ENCODE results near the gene MVB12B. TPM values are rescaled to one million over a fixed set of nuclear protein-coding genes. Genes with fewer than 3 reads are reported as not detected.

MVB12B gene
- total and polyA plus RNA-seq, 7 donors = 1.5 to 25.6 (median 11.6) TPM

- H3K4me3 ChIP-seq = no peak overlapping the region
- no peak for TF ChIP-seq CTCF (IDR thresholded peaks at IDR 0.05)
- intact Hi-C loops (cut with DNase I) = no loop called here
- 66 to 74% (median 68%) methylated on average over 14 of the region's 14 CpGs for WGBS, 3 donors
- H3K36me3 ChIP-seq (ENCODE audit: insufficient read depth in 1 of 2, low read depth in 1 of 2) = no peaks in the 10 kb centered on the region
- H3K4me1 ChIP-seq = no peaks in the 10 kb centered on the region
- H3K27me3 ChIP-seq (ENCODE audit: insufficient read depth in 3 of 3, low read length in 2 of 3) = no peaks in the 10 kb centered on the region
- ATAC-seq (no peak), DNase-seq (no peak)
- no peak overlapping the region for H3K27ac ChIP-seq
- no peaks in the 10 kb centered on the region for H3K9me3 ChIP-seq
Observed at GRCh38 chr9:126459965-126460843, 133.6 kb downstream of the MVB12B start.

GRCh38 chr9:126461029-126461428 is 134.4 kb downstream of the MVB12B start:
- Histone ChIP-seq H3K9me3 (no peaks in the 10 kb centered on the region), H3K4me3 (no peak overlapping the region), H3K4me1 (no peaks in the 10 kb centered on the region), H3K27me3 (ENCODE audit: insufficient read depth in 3 of 3, low read length in 2 of 3) (no peaks in the 10 kb centered on the region), H3K36me3 (ENCODE audit: insufficient read depth in 1 of 2, low read depth in 1 of 2) (no peaks in the 10 kb centered on the region), H3K27ac (no peak overlapping the region)
- 91% methylated on average over 8 of the region's 8 CpGs for WGBS, 3 donors
- intact Hi-C loops (cut with DNase I) = no loop called here
- no peak for TF ChIP-seq CTCF (IDR thresholded peaks at IDR 0.05)
- DNase-seq (no peak), ATAC-seq (no peak)

GRCh38 chr9:126461608-126462007 is 135.0 kb downstream of the MVB12B start:
- no peak for TF ChIP-seq CTCF (IDR thresholded peaks at IDR 0.05)
- H3K4me3 ChIP-seq = no peak overlapping the region
- H3K4me1 ChIP-seq = no peaks in the 10 kb centered on the region
- no peaks in the 10 kb centered on the region for H3K9me3 ChIP-seq
- intact Hi-C loops (cut with DNase I) = no loop called here
- no peak overlapping the region for H3K27ac ChIP-seq
- no peaks in the 10 kb centered on the region for H3K36me3 ChIP-seq (ENCODE audit: insufficient read depth in 1 of 2, low read depth in 1 of 2)
- H3K27me3 ChIP-seq (ENCODE audit: insufficient read depth in 3 of 3, low read length in 2 of 3) = no peaks in the 10 kb centered on the region
- ATAC-seq (no peak), DNase-seq (no peak)
- 94 to 97% (median 94%) methylated on average over 17 of the region's 17 CpGs for WGBS, 3 donors

- no peak for ATAC-seq
- no peak for TF ChIP-seq CTCF (IDR thresholded peaks at IDR 0.05)
- intact Hi-C loops (cut with DNase I) = no loop called here
- WGBS, 3 donors = 95 to 99% (median 97%) methylated on average over 3 of the region's 3 CpGs
- Histone ChIP-seq H3K27ac (no peak overlapping the region), H3K9me3 (no peaks in the 10 kb centered on the region), H3K27me3 (ENCODE audit: insufficient read depth in 3 of 3, low read length in 2 of 3) (no peaks in the 10 kb centered on the region), H3K4me3 (no peak overlapping the region), H3K36me3 (ENCODE audit: insufficient read depth in 1 of 2, low read depth in 1 of 2) (no peaks in the 10 kb centered on the region), H3K4me1 (no peaks in the 10 kb centered on the region)
- no peak for DNase-seq
Observed at GRCh38 chr9:126462617-126463016, 136.0 kb downstream of the MVB12B start.

Measured in psoas muscle (tissue), 8 donors.